ENCODE measurements around the gene GPHA2.

The GPHA2 gene

DNA sequence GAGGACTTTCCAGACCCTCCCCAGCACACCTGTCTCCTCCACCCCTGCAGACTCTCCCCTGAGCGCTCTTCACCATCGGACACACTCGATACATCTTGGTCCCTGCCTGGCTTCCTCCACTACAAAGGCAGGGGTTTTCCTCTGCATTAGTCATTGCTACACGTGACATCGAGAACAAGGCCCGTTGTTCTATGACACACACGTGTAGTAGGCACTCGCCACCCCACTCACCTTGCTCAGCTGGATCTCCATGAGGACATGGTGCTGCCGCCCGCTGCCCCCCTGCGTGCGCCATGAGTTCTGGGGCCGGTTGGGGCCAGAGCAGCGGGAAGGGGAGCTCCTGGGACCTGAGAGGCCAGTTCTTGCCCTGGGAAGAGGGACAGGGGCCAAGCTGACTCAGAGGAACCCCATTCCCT is 35.4 kb downstream of the GPHA2 start:
- 93 to 95% methylated on average over 14 of the region's 14 CpGs for WGBS, 2 experiments
- Histone ChIP-seq H3K4me3 (ENCODE audit: insufficient read depth, low read depth, low read length) (no peak overlapping the region), H3K36me3 (ENCODE audit: control insufficient read depth, insufficient read depth, low read length) (no peaks in the 10 kb centered on the region), H3K27ac (ENCODE audit: insufficient read depth, low read depth, low read length, poor library complexity, severe bottlenecking) (no peak overlapping the region), H3K9me3 (ENCODE audit: control insufficient read depth, low read length) (no peaks in the 10 kb centered on the region), H3K27me3 (ENCODE audit: control insufficient read depth, insufficient read depth, low read length, poor library complexity, severe bottlenecking) (no peaks in the 10 kb centered on the region), H3K4me1 (ENCODE audit: control insufficient read depth, insufficient read depth, low read length) (no peaks in the 10 kb centered on the region)

DNA sequence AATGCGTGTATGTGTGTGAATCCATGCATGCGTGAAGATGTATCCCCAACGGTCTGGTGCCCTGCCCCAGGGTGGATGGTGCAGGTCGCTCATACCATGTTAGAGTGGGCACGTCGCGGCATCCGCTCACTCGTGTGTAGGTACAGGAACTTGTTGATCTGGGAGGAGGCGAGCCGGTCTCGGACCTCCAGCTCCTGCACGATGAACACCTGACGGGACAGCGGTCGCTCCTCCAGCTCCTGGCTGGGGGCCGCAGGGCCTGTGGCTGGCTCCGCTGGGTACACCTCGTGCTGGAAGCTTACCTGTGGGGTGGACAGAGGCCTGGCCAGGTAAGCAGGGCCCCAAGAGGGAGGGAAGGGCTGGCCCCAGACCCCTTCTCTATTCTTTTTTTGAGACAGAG is 37.2 kb downstream of the GPHA2 start:
- H3K9me3 ChIP-seq (ENCODE audit: control insufficient read depth, low read length): no peaks in the 10 kb centered on the region
- no peaks in the 10 kb centered on the region for H3K36me3 ChIP-seq (ENCODE audit: control insufficient read depth, insufficient read depth, low read length)
- no peak overlapping the region for H3K27ac ChIP-seq (ENCODE audit: insufficient read depth, low read depth, low read length, poor library complexity, severe bottlenecking)
- H3K4me1 ChIP-seq (ENCODE audit: control insufficient read depth, insufficient read depth, low read length): no peaks in the 10 kb centered on the region
- H3K4me3 ChIP-seq (ENCODE audit: insufficient read depth, low read depth, low read length): no peak overlapping the region
- WGBS, 2 experiments: 96% methylated on average over 19 of the region's 19 CpGs
- no peaks in the 10 kb centered on the region for H3K27me3 ChIP-seq (ENCODE audit: control insufficient read depth, insufficient read depth, low read length, poor library complexity, severe bottlenecking)

DNA sequence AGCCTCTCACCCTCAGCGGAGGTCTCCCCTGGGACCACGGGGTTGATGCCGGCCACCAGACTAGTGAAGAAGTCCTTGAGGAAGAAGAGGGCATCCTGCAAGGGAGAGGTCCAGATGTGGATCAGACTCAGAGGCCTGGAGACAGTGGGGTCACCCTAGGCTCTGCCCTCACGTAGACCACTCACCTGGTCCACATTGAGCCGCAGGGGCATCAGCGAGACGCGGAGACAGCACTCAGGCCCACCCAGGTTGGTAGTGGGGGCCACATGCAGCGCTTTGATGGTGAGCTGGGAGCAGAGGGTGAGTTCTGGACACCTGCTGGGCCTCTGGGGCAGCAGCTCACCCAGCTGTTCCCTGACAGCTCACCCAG is 37.6 kb downstream of the GPHA2 start:
- no peaks in the 10 kb centered on the region for H3K36me3 ChIP-seq (ENCODE audit: control insufficient read depth, insufficient read depth, low read length)
- no peak overlapping the region for H3K4me3 ChIP-seq (ENCODE audit: insufficient read depth, low read depth, low read length)
- H3K27me3 ChIP-seq (ENCODE audit: control insufficient read depth, insufficient read depth, low read length, poor library complexity, severe bottlenecking): no peaks in the 10 kb centered on the region
- H3K4me1 ChIP-seq (ENCODE audit: control insufficient read depth, insufficient read depth, low read length): no peaks in the 10 kb centered on the region
- no peak overlapping the region for H3K27ac ChIP-seq (ENCODE audit: insufficient read depth, low read depth, low read length, poor library complexity, severe bottlenecking)
- no peaks in the 10 kb centered on the region for H3K9me3 ChIP-seq (ENCODE audit: control insufficient read depth, low read length)
- 95 to 98% methylated on average over 9 of the region's 9 CpGs for WGBS, 2 experiments

DNA sequence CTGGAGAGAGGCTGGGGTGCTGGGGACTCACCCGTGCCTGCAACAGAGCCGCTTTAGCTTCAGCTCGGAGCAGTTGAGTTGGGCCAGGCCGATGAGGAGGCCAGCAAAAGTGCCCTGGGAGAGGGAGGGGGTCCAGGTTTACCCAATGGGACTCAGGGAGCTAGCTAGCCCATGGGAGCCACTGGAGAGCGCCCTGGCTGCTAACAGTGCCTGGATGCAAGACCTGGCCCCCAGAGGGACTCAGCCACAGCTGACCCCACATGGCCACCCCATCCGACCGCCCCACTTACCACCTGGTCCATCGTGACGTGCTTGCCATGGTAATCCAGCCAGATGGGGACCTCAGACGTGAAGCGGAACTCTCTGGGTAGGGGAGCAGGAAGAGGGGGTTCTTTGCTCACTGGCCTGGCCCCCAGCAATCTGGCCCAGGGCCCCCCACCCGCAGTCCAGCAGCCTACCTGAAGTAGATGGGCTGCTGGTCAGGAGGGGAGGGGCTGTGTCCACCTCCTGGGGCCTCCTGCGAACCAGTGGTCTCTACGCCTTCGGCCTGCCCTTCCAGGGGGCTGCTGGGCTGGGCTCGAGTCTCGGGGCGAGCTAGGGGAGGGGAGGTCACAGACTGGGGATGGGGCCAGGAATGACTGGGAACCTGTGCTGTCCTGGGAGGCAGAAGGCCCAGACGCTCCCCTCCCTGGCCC is 38.2 kb downstream of the GPHA2 start:
- 94 to 97% methylated on average over 19 of the region's 19 CpGs for WGBS, 2 experiments
- Histone ChIP-seq H3K27me3 (ENCODE audit: control insufficient read depth, insufficient read depth, low read length, poor library complexity, severe bottlenecking) (no peaks in the 10 kb centered on the region), H3K9me3 (ENCODE audit: control insufficient read depth, low read length) (no peaks in the 10 kb centered on the region), H3K27ac (ENCODE audit: insufficient read depth, low read depth, low read length, poor library complexity, severe bottlenecking) (no peak overlapping the region), H3K4me1 (ENCODE audit: control insufficient read depth, insufficient read depth, low read length) (no peaks in the 10 kb centered on the region), H3K36me3 (ENCODE audit: control insufficient read depth, insufficient read depth, low read length) (no peaks in the 10 kb centered on the region), H3K4me3 (ENCODE audit: insufficient read depth, low read depth, low read length) (no peak overlapping the region)

DNA sequence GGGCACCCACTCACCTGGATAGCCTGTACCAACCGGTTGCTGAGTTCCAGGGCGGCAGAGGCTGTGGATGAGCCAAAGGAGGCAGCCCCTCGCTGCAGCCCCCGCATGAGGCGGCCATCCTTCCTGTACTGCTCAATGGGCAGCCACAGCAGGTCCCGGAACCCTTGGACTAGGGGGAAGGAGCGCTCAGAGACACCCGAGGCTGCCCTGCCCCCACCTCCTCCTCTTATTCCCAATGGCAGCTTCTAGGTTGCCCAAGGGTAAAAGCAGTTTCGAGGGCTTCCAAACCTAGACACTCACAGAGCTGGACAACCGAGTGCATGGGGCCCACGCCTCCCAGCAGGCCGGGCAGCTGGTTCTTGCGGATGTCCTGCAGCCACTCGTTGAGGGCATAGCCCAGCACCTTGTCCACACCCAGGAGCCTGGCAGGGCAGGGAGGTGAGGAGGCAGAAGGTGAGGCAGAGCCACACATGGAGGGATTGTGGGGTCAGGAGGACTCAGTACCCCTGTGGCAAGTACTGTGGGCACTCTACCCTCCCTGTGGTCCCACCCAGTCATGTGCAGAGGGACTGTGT is 39.2 kb downstream of the GPHA2 start:
- Histone ChIP-seq H3K4me1 (ENCODE audit: control insufficient read depth, insufficient read depth, low read length) (no peaks in the 10 kb centered on the region), H3K27me3 (ENCODE audit: control insufficient read depth, insufficient read depth, low read length, poor library complexity, severe bottlenecking) (no peaks in the 10 kb centered on the region), H3K4me3 (ENCODE audit: insufficient read depth, low read depth, low read length) (no peak overlapping the region), H3K9me3 (ENCODE audit: control insufficient read depth, low read length) (no peaks in the 10 kb centered on the region), H3K36me3 (ENCODE audit: control insufficient read depth, insufficient read depth, low read length) (no peaks in the 10 kb centered on the region), H3K27ac (ENCODE audit: insufficient read depth, low read depth, low read length, poor library complexity, severe bottlenecking) (no peak overlapping the region)
- WGBS, 2 experiments: 93% methylated on average over 14 of the region's 14 CpGs

DNA sequence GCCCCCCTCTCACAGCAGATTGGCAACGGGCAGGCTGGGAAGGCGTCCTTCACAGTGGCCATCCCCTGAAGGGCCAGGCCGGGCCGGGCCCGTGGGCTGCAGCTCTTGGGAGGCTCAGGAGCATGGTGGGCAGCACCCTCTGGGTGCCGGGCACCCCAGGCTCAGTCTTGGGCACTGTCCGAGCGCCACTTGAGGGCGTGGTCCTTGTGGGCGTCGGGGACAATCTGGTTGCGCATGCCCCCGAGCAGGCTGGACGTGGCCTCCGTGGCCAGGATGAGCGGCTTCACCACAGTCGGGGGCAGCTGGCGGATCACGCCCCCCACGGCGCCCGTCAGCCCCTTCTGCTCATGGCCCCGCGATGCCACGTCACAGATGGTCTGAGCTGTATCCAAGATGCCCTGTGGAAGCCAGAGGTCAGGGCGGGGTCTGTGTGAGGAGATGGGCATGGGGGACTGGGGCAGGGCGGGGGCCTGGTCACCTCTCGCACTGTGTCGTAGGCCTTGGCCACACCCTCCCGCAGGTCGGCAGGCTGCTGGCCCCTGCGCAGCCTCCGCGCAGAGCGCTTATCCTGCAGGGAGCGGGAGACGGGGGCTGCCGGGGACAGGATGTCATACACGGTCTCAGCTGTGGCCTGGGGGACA is 40.8 kb downstream of the GPHA2 start:
- Histone ChIP-seq H3K36me3 (ENCODE audit: control insufficient read depth, insufficient read depth, low read length) (no peaks in the 10 kb centered on the region), H3K4me1 (ENCODE audit: control insufficient read depth, insufficient read depth, low read length) (no peaks in the 10 kb centered on the region), H3K4me3 (ENCODE audit: insufficient read depth, low read depth, low read length) (no peak overlapping the region), H3K9me3 (ENCODE audit: control insufficient read depth, low read length) (no peaks in the 10 kb centered on the region), H3K27me3 (ENCODE audit: control insufficient read depth, insufficient read depth, low read length, poor library complexity, severe bottlenecking) (no peaks in the 10 kb centered on the region), H3K27ac (ENCODE audit: insufficient read depth, low read depth, low read length, poor library complexity, severe bottlenecking) (no peak overlapping the region)
- 93 to 94% methylated on average over 39 of the region's 39 CpGs for WGBS, 2 experiments

DNA sequence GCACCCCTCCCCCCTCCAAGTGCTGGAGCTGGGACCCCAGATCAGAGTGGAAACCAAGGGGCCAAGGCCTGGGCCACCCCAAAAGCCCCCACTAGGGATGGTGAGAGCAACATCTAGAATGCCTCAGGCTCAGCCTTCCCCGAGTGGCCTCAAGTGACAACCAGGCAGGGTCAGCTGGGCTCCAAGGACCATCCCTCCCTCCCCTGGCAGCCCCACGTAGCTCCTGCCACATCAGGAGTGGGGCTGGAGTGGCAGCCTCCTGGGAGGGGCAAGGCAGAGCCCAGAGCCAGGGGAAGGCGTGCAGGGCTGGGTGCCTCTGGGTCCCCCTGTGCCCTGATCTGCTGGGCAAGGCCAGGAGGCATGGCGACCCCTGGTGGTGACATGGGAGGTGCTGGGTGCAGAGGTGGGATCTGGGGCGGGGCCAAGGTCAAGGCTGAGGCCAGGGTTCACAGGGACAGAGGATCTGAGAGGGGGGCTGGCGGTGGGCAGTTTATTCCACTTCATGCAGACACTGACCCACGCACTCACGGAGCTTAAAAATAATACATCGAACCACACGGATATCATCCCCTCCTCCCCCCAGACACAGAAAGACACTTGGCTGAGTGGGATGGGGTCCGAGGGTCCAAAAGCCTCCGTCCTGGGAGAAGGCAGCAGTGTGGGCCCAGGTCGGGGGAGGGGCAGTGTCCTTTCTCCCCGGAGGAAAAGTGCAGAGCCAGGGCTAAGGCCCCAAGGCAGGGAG is 41.5 kb downstream of the GPHA2 start:
- Histone ChIP-seq H3K4me3 (ENCODE audit: insufficient read depth, low read depth, low read length) (no peak overlapping the region), H3K9me3 (ENCODE audit: control insufficient read depth, low read length) (no peaks in the 10 kb centered on the region), H3K27ac (ENCODE audit: insufficient read depth, low read depth, low read length, poor library complexity, severe bottlenecking) (no peak overlapping the region), H3K4me1 (ENCODE audit: control insufficient read depth, insufficient read depth, low read length) (no peaks in the 10 kb centered on the region), H3K36me3 (ENCODE audit: control insufficient read depth, insufficient read depth, low read length) (no peaks in the 10 kb centered on the region), H3K27me3 (ENCODE audit: control insufficient read depth, insufficient read depth, low read length, poor library complexity, severe bottlenecking) (no peaks in the 10 kb centered on the region)
- WGBS, 2 experiments: 45 to 48% methylated on average over 14 of the region's 14 CpGs

DNA sequence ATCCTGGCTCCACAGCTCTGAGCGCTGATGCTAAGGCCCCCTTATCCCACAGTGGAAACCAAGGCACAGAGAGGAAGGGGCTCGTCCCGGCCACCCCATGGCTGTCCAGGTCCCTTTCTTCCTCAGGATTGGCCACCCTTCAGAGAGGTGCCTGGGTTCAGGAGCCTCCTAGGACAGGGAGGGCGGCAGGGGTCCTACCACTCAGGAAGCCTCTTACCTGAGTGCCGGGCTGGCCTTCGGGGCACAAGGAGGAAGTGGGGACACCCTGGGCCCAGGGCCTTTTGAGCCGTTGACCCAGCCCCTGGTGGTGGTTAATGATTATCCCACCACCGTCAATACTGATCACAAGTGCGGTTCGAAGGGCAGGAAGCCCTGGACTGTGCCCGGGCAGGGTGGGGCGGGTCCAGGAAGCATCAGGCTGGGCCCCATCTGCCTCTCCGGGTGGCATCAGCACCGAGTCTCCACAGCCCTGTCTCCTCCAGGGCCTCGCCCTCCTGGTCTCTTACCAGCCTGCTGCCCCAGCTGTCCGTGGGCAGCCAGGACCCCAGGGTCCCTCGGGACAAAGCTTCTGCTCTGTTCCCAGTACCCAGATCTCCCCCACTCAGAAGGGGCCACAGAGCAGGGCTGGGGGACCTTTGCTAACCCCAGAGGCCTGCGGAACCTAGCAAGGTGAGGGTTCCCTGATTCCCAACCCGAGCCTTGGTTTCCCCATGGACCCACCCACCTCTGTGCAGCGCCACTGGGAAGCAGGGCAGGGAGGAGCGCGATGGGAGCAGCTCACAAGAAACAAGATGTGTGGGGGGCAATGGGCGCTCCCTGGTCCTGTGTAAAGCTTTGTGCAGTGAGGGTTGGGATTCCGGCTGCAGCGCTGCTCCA is 42.3 kb downstream of the GPHA2 start:
- WGBS, 2 experiments: 90 to 91% methylated on average over 25 of the region's 25 CpGs
- H3K36me3 ChIP-seq (ENCODE audit: control insufficient read depth, insufficient read depth, low read length): no peaks in the 10 kb centered on the region
- no peaks in the 10 kb centered on the region for H3K9me3 ChIP-seq (ENCODE audit: control insufficient read depth, low read length)
- peaks cover 8% of the 10 kb centered on the region for H3K4me1 ChIP-seq (ENCODE audit: control insufficient read depth, insufficient read depth, low read length)
- H3K4me3 ChIP-seq (ENCODE audit: insufficient read depth, low read depth, low read length): no peak overlapping the region
- H3K27ac ChIP-seq (ENCODE audit: insufficient read depth, low read depth, low read length, poor library complexity, severe bottlenecking): no peak overlapping the region
- H3K27me3 ChIP-seq (ENCODE audit: control insufficient read depth, insufficient read depth, low read length, poor library complexity, severe bottlenecking): no peaks in the 10 kb centered on the region

DNA sequence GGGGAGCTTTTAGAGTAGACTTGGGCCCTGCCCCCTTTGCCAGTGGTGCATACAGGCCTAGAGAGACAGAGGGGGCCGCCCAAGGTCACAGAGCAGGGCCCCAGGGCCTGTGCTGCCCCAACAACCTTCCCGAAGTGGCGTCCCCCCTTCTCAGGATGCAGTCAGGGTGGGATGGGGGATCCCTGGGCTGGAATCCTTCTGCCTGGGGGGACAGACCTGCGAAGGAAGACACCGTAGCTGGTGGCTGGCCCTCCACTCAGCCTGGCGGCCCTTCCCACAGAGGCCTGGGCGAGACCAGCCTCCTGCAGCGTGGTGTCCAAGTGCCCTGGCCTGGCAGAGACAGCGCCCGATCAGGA is 42.9 kb downstream of the GPHA2 start:
- peaks cover 13% of the 10 kb centered on the region for H3K4me1 ChIP-seq (ENCODE audit: control insufficient read depth, insufficient read depth, low read length)
- no peaks in the 10 kb centered on the region for H3K27me3 ChIP-seq (ENCODE audit: control insufficient read depth, insufficient read depth, low read length, poor library complexity, severe bottlenecking)
- no peak overlapping the region for H3K27ac ChIP-seq (ENCODE audit: insufficient read depth, low read depth, low read length, poor library complexity, severe bottlenecking)
- WGBS, 2 experiments: 94% methylated on average over 10 of the region's 10 CpGs
- H3K4me3 ChIP-seq (ENCODE audit: insufficient read depth, low read depth, low read length): no peak overlapping the region
- no peaks in the 10 kb centered on the region for H3K36me3 ChIP-seq (ENCODE audit: control insufficient read depth, insufficient read depth, low read length)
- H3K9me3 ChIP-seq (ENCODE audit: control insufficient read depth, low read length): no peaks in the 10 kb centered on the region

Measured in ectodermal cell (in vitro differentiated cells).